ENCODE results near the gene BATF2. TPM values are rescaled to one million over a fixed set of nuclear protein-coding genes. Genes with fewer than 3 reads are reported as not detected.

The BATF2 gene
- total and polyA plus RNA-seq, 9 of the 15 experiments (the other 6 are each of a cell fraction or from before 2014, with no cell fraction given), result 1.7 to 8.9 (median 6.4) TPM

DNA sequence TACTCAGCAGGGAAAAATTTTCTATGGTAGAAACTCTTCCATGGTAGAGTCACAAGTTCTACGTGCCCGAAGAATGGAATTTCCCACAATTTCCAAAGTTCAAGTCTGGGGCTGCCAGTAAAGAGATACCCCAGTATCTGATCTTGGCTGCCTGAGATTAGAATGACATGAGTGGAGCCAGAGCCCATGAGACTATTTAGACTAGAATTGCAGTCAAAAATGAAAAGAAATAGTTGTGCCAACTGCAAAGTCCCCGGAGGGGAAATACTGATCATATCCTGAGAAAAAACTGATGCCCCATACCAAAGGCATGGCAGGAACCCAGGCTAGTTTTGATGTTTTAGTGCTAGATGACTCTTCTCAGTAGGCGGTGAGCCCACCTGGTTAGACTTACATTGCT lies 36.1 kb downstream of the BATF2 start (continued):
- TF ChIP-seq, protein P1, sequence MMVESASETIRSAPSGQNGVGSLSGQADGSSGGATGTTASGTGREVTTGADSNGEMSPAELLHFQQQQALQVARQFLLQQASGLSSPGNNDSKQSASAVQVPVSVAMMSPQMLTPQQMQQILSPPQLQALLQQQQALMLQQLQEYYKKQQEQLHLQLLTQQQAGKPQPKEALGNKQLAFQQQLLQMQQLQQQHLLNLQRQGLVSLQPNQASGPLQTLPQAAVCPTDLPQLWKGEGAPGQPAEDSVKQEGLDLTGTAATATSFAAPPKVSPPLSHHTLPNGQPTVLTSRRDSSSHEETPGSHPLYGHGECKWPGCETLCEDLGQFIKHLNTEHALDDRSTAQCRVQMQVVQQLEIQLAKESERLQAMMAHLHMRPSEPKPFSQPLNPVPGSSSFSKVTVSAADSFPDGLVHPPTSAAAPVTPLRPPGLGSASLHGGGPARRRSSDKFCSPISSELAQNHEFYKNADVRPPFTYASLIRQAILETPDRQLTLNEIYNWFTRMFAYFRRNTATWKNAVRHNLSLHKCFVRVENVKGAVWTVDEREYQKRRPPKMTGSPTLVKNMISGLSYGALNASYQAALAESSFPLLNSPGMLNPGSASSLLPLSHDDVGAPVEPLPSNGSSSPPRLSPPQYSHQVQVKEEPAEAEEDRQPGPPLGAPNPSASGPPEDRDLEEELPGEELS (CRISPR knock-in tag; IDR thresholded peaks at IDR 0.05; ENCODE audit: borderline replicate concordance), result no peak
- TF ChIP-seq MYBL2 (IDR thresholded peaks at IDR 0.05; ENCODE audit: low read depth) (no peak), MYBL2 (CRISPR knock-in tag; IDR thresholded peaks at IDR 0.05; ENCODE audit: borderline replicate concordance) (no peak), POLR2B (IDR thresholded peaks at IDR 0.05; ENCODE audit: low read depth, partially characterized antibody) (no peak), POLR2A (conservative IDR thresholded peaks at IDR 0.05) (no peak), TCF3 (CRISPR knock-in tag; IDR thresholded peaks at IDR 0.05) (peak; percentile 64), PHF20 (IDR thresholded peaks at IDR 0.05; ENCODE audit: partially characterized antibody) (no peak), SMARCE1 (IDR thresholded peaks at IDR 0.05) (peak; percentile 35; the same call in 1 of the 2 replicates), TEAD2 (tag; IDR thresholded peaks at IDR 0.05) (no peak), HNRNPK (IDR thresholded peaks at IDR 0.05; ENCODE audit: low read depth, low read length, poor library complexity, severe bottlenecking) (no peak), TAL1 (IDR thresholded peaks at IDR 0.05) (peak; percentile 77), RHOXF2B (CRISPR knock-in tag; conservative IDR thresholded peaks at IDR 0.05) (no peak), NBN (IDR thresholded peaks at IDR 0.05; ENCODE audit: low read depth) (no peak), ZNF224 (CRISPR knock-in tag; IDR thresholded peaks at IDR 0.05) (no peak), KAT8 (IDR thresholded peaks at IDR 0.05; ENCODE audit: low read depth) (no peak), FOS (IDR thresholded peaks at IDR 0.05; ENCODE audit: extremely low read depth, insufficient read length) (no peak)
- TF ChIP-seq, protein P2, sequence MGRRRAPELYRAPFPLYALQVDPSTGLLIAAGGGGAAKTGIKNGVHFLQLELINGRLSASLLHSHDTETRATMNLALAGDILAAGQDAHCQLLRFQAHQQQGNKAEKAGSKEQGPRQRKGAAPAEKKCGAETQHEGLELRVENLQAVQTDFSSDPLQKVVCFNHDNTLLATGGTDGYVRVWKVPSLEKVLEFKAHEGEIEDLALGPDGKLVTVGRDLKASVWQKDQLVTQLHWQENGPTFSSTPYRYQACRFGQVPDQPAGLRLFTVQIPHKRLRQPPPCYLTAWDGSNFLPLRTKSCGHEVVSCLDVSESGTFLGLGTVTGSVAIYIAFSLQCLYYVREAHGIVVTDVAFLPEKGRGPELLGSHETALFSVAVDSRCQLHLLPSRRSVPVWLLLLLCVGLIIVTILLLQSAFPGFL (CRISPR knock-in tag; IDR thresholded peaks at IDR 0.05), result no peak
- TF ChIP-seq, protein P3, sequence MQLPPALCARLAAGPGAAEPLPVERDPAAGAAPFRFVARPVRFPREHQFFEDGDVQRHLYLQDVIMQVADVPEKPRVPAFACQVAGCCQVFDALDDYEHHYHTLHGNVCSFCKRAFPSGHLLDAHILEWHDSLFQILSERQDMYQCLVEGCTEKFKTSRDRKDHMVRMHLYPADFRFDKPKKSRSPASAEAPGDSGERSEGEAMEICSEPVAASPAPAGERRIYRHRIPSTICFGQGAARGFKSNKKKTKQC (CRISPR knock-in tag; IDR thresholded peaks at IDR 0.05), result no peak
- TF ChIP-seq, protein P4, sequence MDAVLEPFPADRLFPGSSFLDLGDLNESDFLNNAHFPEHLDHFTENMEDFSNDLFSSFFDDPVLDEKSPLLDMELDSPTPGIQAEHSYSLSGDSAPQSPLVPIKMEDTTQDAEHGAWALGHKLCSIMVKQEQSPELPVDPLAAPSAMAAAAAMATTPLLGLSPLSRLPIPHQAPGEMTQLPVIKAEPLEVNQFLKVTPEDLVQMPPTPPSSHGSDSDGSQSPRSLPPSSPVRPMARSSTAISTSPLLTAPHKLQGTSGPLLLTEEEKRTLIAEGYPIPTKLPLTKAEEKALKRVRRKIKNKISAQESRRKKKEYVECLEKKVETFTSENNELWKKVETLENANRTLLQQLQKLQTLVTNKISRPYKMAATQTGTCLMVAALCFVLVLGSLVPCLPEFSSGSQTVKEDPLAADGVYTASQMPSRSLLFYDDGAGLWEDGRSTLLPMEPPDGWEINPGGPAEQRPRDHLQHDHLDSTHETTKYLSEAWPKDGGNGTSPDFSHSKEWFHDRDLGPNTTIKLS (IDR thresholded peaks at IDR 0.05; ENCODE audit: borderline replicate concordance, low read depth), result no peak
- TF ChIP-seq, protein P5, sequence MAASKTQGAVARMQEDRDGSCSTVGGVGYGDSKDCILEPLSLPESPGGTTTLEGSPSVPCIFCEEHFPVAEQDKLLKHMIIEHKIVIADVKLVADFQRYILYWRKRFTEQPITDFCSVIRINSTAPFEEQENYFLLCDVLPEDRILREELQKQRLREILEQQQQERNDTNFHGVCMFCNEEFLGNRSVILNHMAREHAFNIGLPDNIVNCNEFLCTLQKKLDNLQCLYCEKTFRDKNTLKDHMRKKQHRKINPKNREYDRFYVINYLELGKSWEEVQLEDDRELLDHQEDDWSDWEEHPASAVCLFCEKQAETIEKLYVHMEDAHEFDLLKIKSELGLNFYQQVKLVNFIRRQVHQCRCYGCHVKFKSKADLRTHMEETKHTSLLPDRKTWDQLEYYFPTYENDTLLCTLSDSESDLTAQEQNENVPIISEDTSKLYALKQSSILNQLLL (CRISPR knock-in tag; IDR thresholded peaks at IDR 0.05; ENCODE audit: borderline replicate concordance), result no peak
